GM10266 (cell line): Measurements from ENCODE around the gene MS4A6A.

Experiments used
- DNase-seq: peaks from one replicate; pipeline ENCODE4 v3.0.0; 2012; ENCODE audit errors: extremely low spot score
- TF ChIP-seq, protein P1 (sequence below): IDR thresholded peaks from 2 replicates; pipeline ENCODE4 v1.5.1; 2012; ENCODE audit warnings: mild to moderate bottlenecking, low read depth; ENCODE audit not compliant: control insufficient read depth, insufficient read depth; ENCODE audit errors: missing control alignments

MS4A6A gene

DNA sequence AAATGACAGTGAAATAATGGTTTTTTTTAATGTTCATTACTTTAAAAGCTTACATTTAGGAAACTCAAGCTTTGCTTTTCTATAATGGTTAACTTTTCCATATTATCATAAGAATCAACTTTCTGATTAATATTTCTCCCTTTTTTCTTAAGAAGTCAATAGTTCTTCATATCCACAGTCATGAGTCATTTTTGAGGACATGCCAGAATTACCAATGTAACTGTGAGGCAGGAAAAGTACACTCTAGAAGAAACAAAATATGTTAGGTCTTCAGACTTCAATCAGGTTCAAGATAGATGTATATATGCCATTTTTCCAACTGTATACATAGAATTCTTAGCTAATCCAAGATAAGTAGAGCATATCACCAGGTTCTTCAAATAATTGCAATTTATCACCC is 10.9 kb downstream of the MS4A6A start:
- TF ChIP-seq, protein P1, sequence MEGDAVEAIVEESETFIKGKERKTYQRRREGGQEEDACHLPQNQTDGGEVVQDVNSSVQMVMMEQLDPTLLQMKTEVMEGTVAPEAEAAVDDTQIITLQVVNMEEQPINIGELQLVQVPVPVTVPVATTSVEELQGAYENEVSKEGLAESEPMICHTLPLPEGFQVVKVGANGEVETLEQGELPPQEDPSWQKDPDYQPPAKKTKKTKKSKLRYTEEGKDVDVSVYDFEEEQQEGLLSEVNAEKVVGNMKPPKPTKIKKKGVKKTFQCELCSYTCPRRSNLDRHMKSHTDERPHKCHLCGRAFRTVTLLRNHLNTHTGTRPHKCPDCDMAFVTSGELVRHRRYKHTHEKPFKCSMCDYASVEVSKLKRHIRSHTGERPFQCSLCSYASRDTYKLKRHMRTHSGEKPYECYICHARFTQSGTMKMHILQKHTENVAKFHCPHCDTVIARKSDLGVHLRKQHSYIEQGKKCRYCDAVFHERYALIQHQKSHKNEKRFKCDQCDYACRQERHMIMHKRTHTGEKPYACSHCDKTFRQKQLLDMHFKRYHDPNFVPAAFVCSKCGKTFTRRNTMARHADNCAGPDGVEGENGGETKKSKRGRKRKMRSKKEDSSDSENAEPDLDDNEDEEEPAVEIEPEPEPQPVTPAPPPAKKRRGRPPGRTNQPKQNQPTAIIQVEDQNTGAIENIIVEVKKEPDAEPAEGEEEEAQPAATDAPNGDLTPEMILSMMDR, result no peak
- no peak for DNase-seq

DNA sequence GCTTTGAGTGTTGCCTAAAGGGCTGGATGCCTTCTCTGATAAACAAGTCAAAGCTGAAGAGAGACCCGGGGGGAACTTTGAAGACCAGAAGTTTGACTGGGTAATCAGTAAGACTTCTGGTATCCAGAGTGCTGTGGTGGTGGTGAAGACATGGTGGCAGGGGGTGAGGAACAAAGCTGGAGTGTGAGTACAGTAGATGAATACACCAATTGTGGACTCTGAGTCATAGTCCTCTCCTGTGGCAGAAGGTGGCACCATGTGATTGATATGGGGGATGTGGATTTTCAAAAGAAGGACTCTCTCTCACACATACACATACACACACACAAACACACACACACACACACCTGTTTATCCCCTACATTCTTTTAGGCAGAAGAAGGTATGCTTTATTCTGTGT is 12.3 kb downstream of the MS4A6A start:
- TF ChIP-seq, protein P1, result no peak
- DNase-seq, result no peak

DNA sequence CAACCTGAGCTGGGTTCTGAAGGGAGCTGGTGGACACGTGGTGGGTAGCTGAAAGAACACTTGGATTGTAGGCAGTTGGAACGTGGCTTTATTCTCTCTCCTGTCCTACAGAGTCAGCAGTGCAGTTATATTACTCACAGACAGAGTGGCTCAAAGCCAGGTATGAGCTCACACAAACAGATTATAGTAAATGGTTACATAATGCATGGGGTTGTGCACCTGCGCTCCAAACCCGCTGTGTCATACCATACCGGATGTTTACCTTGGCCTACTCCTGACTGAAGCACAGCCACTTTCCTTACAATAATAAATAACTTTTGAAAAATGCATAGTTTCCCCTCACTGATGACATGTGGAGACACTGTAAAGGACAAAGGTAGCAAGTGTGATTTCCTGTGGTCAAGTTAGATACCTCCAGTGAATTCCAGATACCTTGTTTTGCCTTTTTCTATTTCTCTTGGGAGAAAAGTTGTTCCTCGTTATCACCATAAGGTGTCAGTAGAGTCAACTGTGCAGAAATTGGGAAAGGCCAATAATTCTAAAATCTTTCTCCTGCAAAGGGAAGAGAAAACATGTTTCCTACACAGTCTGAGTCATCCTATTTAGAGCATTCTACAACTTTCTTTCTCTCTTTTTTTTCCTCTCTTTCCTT is 13.5 kb downstream of the MS4A6A start:
- DNase-seq, result no peak
- TF ChIP-seq, protein P1, result peak; percentile 28

DNA sequence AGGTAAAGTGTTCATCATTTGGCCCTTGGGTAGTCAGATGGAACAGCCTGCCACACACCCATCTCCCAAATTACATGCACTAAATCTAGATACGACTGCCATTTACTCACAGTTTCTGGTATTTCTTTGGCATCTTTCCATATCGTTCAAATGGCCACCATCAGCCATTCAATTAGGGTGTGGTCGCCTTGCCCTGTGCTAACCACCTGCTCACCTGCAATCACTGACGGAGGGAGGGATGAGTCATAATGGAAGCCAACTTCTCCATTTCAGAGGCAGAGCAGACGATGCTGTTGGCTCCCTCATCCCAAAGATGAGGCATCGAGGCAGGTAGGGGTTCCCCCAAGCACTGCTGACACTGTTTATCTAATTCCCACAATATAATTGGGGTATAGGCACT is 14.6 kb downstream of the MS4A6A start:
- TF ChIP-seq, protein P1, result no peak
- no peak for DNase-seq

DNA sequence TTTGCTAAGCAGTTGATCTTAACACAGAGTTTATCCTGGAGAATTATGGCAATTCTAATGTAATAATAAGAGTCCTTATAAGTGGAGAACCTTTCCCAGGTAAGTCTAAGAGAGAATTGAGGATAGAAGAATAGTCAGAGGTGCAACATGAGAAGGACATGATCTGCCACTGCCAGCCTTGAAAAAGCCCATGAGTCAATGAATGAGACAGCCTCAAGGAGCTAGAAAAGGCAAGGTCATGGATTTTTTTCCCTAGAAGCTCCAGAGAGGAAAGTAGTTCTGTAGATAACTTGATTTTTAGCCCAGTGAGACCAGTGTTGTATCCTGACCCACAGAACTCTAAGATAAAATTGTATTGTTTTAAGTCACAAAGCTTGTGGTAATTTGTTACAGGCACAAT is 16.9 kb downstream of the MS4A6A start:
- TF ChIP-seq, protein P1, result no peak
- no peak for DNase-seq

DNA sequence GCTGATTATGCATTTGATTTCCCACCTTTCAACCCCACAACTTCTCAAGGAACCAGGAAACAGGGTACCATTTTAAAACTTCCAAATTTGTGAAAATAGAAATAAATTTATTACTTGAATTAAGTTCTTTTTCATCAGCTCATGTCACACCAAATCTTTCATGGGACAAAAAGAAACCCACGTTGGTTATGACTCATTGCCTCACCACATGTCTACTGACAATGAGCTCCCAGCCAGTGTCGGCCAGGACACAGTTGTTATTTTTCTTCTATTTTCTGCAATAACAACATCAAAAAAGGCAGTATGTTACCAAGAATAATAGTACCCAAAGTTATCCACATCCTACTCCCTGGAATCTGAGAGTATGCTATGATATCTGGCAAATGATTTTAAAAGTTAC is 17.3 kb downstream of the MS4A6A start:
- TF ChIP-seq, protein P1, result no peak
- no peak for DNase-seq

DNA sequence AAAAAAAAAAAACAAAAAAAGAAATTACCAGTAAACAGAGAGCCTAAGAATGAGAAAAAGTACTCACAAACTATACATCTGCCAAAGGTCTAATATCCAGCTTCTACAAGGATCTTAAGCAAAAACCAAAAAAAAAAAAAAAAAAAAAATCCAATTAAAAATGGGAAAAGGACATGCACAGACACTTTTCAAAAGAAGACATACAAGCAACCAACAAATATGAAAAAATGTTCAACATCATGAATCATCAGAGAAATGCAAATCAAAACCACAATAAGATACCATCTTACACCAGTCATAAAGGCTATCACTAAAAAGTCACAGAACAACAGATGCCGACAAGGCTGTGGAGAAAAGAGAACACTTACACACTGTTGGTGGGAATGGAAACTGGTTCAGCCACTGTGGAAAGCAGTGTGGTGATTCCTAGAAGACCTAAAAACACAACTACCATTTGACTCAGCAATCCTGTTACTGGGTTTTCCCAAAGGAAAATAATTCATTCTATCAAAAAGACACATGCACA is 18.3 kb downstream of the MS4A6A start:
- TF ChIP-seq, protein P1, result no peak
- no peak for DNase-seq
